Nephron progenitor cell (in vitro differentiated cells): ENCODE measurements around the gene PARD3.
A peak's percentile ranks its signal among the peaks of the same experiment; 100 is the strongest.

ENCODE experiments used
- DNase-seq: peaks from one replicate; pipeline ENCODE4 v3.0.0; 2021
- H3K27ac Mint-ChIP-seq: 2 replicates; pipeline ENCODE4 v1.8.0; 2021; ENCODE audit warnings: mild to moderate bottlenecking, moderate library complexity, mixed read lengths
- H3K27me3 Mint-ChIP-seq: 2 replicates; pipeline ENCODE4 v1.8.0; 2021; ENCODE audit warnings: mild to moderate bottlenecking, low read depth, mixed read lengths; ENCODE audit not compliant: poor library complexity
- H3K36me3 Mint-ChIP-seq: 2 replicates; pipeline ENCODE4 v1.8.0; 2021; ENCODE audit warnings: low read depth, mixed read lengths
- H3K4me1 Mint-ChIP-seq: 2 replicates; pipeline ENCODE4 v1.8.0; 2021; ENCODE audit warnings: mixed read lengths
- H3K4me3 Mint-ChIP-seq: 2 replicates; pipeline ENCODE4 v1.8.0; 2021; ENCODE audit warnings: mild to moderate bottlenecking, moderate library complexity, mixed read lengths
- H3K9me3 Mint-ChIP-seq: 2 replicates; pipeline ENCODE4 v1.8.0; 2021; ENCODE audit warnings: mild to moderate bottlenecking, moderate library complexity, mixed read lengths
- TF ChIP-seq, protein P1 (sequence below): fragments of 200-600 bp; sonication (generic); IDR thresholded peaks from 2 replicates; pipeline ENCODE4 v1.5.0; 2021; ENCODE audit warnings: antibody characterized with exemption

The PARD3 gene

DNA sequence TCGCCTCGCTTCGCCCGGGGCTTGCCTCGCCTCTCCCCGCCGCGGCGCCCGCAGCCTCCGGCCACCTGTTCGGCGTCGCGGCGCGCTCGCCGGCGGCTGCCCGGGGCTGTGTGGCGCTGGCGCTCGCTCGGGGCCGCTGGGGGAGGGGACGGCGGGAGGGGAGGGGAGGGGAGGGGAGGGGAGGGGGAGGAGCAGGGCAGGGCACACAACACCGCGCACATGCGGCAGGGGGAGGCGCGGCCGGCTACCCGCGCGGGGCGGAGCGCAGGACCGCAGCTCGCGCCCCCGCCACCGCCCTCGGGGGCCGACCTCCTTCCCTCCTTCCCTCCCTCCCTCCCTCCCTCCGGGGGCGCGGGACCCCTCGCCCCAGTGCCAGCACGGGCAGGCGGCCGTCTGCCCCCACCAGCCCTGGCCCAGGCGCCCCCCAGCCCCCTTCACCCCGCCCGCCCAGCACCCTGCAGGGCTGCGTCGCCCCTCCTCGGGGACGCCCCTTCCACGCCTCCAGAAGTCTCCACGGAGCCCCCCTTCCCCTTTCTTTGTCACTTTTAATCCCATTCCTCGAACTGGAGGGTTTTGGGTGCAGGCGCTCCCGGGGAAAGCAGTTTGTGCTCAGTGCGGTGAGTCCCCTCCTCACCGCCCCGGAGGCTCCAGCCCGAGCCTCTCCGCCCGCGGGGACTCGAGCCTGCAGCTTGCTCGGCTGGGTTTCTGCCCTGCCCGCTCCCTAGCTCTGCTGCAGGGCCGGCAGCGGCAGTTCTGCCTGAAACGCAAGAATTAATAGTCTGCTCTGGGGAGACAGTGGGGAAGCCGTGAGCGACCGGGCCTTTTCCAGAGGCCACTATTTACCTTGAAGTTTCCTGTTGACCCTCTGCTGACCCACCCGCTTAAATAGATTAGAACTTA is at the start of gene PARD3:
Gene PARD3 (minus strand): TSS at position 112 of the 900 bp plus-strand sequence. CDS start 301 bp downstream, outside the sequence.
- H3K4me1 Mint-ChIP-seq: peaks cover 45% of the 10 kb centered on the region
- peak; percentile 68 for DNase-seq
- no peaks in the 10 kb centered on the region for H3K36me3 Mint-ChIP-seq
- TF ChIP-seq, protein P1, sequence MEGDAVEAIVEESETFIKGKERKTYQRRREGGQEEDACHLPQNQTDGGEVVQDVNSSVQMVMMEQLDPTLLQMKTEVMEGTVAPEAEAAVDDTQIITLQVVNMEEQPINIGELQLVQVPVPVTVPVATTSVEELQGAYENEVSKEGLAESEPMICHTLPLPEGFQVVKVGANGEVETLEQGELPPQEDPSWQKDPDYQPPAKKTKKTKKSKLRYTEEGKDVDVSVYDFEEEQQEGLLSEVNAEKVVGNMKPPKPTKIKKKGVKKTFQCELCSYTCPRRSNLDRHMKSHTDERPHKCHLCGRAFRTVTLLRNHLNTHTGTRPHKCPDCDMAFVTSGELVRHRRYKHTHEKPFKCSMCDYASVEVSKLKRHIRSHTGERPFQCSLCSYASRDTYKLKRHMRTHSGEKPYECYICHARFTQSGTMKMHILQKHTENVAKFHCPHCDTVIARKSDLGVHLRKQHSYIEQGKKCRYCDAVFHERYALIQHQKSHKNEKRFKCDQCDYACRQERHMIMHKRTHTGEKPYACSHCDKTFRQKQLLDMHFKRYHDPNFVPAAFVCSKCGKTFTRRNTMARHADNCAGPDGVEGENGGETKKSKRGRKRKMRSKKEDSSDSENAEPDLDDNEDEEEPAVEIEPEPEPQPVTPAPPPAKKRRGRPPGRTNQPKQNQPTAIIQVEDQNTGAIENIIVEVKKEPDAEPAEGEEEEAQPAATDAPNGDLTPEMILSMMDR: no peak
- peak within 1 kb of the TSS; percentile 92 for H3K4me3 Mint-ChIP-seq
- no peaks in the 10 kb centered on the region for H3K9me3 Mint-ChIP-seq
- peak within 1 kb of the TSS; percentile 57 for H3K27ac Mint-ChIP-seq
- peaks cover 27% of the 10 kb centered on the region for H3K27me3 Mint-ChIP-seq

- Mint-ChIP-seq H3K27ac (peak overlapping the region; percentile 2), H3K9me3 (no peaks in the 10 kb centered on the region), H3K4me3 (no peak overlapping the region), H3K36me3 (no peaks in the 10 kb centered on the region), H3K27me3 (peaks cover 3% of the 10 kb centered on the region), H3K4me1 (peaks cover 51% of the 10 kb centered on the region)
- TF ChIP-seq, protein P1: no peak
- DNase-seq: no peak
These were observed 49.3 kb upstream of the PARD3 start for GRCh38 chr10:34864149-34865067.

GRCh38 chr10:34862892-34863291 is 47.8 kb upstream of the PARD3 start:
- Mint-ChIP-seq H3K27ac (peak overlapping the region; percentile 88), H3K36me3 (no peaks in the 10 kb centered on the region), H3K27me3 (peaks cover 3% of the 10 kb centered on the region), H3K4me3 (no peak overlapping the region), H3K4me1 (peaks cover 46% of the 10 kb centered on the region), H3K9me3 (no peaks in the 10 kb centered on the region)
- no peak for DNase-seq
- TF ChIP-seq, protein P1: no peak

DNA sequence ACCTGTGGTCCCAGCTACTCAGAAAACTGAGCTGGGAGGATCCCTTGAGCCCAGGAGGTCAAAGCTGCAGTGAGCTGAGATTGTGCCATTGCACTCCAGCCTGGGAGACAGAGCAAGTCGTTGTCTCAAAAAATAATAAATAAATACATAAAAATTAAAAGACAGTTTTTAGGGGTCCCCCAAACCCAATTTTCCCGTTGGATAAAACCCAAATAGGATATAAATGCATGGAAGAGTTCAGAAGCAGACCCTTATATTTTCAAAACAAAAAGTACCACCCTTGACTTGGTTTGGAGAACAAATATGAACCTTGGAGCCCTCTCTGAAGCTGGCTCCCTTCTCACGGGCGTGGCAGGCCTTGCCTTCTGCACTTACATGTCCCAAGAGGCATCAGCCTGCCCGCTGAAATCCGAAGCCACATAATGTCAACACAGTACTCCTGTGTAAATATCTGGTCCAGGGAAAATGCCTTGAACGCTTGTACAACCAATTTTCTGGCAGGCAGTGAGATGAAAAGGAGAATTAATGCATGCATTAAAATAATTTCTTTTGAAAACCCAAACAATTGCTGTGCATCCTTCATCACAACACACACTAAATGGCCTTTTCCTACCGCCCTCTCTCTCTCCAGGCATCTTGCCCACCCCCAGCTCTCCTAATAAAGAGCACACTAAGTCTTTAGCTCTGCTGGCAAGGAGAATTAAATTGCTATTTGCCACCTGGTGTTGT is 46.4 kb upstream of the PARD3 start:
- Mint-ChIP-seq H3K4me3 (peak overlapping the region; percentile 41), H3K27me3 (peaks cover 8% of the 10 kb centered on the region), H3K27ac (peak overlapping the region; percentile 81), H3K4me1 (peaks cover 43% of the 10 kb centered on the region), H3K9me3 (no peaks in the 10 kb centered on the region), H3K36me3 (no peaks in the 10 kb centered on the region)
- TF ChIP-seq, protein P1: no peak
- peak; percentile 35 for DNase-seq

DNA sequence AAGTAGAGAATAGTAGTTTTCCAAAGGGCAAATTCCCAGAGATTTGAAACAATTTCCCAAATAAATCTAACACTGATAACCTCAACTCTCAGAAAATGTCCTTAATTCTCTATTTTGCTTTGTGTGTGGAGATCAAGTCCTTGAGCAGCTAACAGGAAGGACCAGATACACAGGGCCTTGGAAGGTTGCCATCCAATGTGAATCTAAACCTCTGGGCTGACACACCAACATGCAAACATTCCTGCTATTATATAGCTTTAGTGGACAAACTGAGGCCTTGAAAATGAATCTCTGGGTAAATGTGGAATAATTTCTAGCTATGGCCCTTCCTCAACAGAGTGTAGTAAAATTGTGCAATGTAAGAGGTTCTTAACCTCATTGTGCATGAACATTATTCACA is 44.1 kb upstream of the PARD3 start:
- Mint-ChIP-seq H3K4me3 (no peak overlapping the region), H3K4me1 (peaks cover 37% of the 10 kb centered on the region), H3K9me3 (no peaks in the 10 kb centered on the region), H3K27me3 (peaks cover 11% of the 10 kb centered on the region), H3K36me3 (no peaks in the 10 kb centered on the region), H3K27ac (no peak overlapping the region)
- TF ChIP-seq, protein P1: no peak
- DNase-seq: no peak
